ENCODE results near the gene RTN4RL1.

The RTN4RL1 gene, protein sequence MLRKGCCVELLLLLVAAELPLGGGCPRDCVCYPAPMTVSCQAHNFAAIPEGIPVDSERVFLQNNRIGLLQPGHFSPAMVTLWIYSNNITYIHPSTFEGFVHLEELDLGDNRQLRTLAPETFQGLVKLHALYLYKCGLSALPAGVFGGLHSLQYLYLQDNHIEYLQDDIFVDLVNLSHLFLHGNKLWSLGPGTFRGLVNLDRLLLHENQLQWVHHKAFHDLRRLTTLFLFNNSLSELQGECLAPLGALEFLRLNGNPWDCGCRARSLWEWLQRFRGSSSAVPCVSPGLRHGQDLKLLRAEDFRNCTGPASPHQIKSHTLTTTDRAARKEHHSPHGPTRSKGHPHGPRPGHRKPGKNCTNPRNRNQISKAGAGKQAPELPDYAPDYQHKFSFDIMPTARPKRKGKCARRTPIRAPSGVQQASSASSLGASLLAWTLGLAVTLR

GRCh38 chr17:2025220-2025621 is at the start of gene RTN4RL1:
Gene RTN4RL1 (minus strand): TSS chr17:2025334. CDS start chr17:2024865, 469 bp downstream.
- DNase-seq: peak in 23 of 51 donors; percentile 9 to 71 (median 35)

DNA sequence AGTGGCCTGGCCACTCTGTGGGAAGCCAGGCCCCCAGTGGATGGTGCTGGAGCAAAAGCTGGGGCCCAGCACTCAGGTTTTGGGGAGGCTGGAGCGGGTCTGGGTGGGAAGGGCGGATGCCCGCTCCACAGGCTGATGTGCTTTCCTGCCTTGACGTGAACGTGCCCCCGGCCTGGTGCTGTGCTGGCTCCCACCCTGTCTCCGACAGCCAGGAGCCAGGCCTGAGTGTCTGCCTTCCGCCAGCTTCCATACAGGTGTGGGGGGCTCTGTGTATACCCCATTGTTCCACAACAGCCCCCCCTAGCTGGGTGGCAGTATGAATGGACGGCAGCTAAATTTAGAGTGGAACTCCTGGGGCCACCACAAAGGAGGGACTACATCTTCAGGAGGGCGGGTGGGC is 49.8 kb upstream of the RTN4RL1 start:
- DNase-seq: no peak

- DNase-seq: no peak
These were observed 46.5 kb upstream of the RTN4RL1 start for GRCh38 chr17:2071455-2072281.

- DNase-seq: no peak
These were observed 45.9 kb upstream of the RTN4RL1 start for GRCh38 chr17:2071024-2071385.

DNA sequence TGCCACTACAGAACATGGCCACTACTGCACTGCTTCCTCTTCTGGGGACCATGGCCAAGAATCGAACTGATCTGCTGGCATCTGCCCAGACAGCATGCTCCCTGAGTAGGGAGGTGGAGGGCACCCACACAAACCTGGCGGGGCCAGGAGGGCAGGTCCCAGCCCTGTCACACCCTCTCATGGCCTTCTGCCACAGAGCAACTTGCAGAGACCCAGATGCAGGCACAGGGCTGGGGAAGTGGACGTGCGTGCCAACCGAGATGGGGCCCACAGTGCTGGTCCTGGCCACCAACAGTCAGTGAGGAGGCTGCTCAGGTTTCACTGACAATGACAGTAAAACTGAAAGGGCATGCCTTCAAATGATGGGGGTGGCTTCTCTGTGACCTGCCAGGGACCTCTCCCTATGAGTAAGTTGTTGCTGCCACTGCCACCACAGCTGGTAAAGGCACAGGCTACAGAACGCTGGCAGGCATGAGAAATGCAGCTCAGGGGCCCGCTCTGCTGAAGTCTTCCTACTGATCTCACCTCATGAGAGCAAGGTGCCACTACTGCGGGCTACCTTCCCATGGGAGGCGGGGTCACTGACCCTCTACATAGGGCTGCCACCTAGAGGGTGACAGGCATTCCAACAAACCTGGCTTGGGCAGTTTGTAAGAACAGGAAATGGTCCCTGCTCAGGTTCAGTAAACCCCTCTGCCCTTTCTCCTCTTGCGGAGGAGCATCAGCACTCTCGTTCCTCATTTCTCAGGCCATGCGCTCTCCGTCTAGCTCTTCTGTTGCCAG is 45.3 kb upstream of the RTN4RL1 start:
- no peak for DNase-seq

GRCh38 chr17:2068519-2069051 is 43.5 kb upstream of the RTN4RL1 start:
- DNase-seq: peak in 1 of 51 donors; percentile 33

DNA sequence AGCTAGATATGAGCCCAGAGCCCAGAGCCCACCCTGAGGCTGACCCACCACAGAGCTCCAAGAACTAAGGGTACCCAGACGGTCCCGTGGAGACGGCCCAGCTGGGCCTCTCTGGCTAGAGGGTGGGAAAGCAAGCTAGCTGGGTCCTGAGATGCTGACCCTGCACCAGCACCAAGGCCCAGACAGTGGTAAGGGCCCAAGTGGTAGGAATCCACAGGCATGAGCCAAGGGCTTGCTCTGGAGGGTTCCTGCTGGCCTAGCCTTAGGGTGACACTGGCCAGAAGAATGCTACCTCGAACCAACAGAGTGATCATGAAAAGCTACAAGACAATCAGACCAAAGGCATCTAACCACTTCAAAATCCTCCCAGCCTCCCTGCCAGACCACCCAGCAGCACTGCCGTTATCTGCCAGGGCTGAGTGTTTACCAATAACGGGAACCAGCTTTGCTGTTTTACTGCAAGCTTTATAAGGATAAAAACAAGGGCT is 42.9 kb upstream of the RTN4RL1 start:
- DNase-seq: peak in 1 of 51 donors; percentile 33

DNA sequence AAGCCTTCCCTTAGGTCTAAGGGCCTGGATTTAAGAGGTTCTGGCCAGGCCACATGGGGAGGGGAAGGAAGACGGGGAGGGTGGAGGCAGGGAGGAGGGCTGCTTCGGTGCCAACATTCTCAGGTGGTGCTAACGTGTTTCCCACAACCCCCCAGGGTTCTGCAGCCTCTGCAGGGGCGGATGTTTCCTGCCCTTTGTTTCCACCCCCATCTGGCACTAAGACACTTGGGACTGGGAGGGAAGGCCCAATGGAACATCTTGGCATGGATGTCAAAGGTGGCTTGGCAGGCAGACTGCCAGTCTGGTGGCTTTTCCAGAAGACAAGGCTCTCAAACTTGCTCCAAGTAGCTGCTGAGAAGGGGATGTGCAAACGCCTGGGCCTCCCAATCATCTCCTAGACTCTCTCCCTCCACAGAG is 42.5 kb upstream of the RTN4RL1 start:
- no peak for DNase-seq

- DNase-seq: no peak
These were observed 42.0 kb upstream of the RTN4RL1 start for GRCh38 chr17:2067048-2067561.

DNA sequence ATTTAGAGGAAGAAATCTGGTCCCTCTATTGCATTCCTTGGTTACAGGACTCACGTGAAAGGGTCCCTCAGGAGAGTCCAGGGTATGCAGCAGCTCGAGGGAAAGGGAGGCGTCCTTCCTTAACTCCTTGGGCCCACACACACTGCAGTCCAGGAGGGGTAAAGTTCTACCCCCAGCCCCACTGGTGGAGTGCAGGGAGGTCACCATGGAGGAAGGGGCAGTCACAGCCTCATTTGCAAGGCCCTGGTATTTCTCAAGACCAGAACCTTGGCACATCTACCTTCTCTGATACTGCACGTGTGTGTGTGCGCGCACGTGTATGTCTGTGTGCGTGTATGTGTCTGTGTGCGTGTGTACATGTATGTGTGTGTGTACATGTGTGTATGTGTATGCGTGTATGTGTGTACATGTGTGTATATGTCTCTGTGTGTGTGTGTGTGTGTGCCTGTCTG is 40.8 kb upstream of the RTN4RL1 start:
- DNase-seq: no peak

DNA sequence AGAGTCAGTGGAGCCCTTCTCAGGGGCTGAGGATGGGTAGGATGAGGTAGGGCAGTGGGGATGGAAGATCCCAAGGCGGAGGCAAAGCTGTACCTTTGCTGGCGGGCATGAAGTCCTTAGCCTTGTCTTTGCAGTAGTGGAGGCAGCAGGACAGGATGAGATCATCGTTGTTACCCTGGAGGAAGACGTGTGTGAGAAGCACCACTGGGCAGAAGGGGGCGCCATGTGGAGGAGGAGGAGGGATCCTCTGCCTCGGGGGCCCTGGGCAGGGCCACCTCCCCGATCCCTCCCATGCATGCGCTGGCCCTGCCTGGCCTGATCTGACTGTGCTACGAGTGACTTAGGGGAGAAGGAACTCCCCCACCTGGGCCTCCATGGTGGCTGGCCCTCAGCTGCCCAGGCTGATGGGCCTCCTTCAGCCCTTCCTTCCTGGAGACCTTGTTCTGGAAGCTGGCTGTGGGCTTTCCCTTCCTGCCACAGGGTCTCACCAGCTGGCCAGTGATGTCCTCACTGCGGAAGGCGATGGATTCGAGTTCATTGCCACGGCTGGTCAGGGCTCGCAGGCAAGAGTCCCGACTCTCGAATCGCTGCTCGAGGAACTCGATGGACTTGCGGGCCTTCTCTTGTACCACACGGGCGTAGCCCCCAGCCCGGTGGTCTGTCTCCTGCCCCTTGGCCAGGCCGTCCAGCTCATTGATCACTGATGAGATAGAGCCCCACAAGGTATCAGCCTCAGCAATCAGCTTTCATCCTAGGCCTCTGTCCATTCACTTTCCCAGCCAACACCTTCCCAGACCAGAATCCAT is 40.0 kb upstream of the RTN4RL1 start:
- DNase-seq: no peak

- DNase-seq: no peak
These were observed 39.4 kb upstream of the RTN4RL1 start for GRCh38 chr17:2064520-2064971.

DNA sequence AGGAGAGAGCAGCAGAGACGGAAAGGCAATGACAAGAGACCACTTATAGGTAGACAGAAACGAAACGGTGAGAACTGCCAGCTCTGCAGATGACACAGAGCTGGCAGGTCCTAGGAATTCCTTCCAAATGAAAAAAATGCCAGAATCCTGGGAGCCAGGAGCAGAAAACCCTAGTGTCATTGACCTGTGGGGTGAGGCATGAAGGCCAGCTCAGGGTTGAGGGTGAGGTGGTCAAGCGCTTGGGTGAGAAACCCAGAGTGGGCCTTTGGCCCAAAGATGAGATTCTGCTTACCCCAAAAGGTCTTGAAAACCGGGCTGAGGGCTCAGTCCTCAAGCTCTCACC is 39.0 kb upstream of the RTN4RL1 start:
- no peak for DNase-seq

DNA sequence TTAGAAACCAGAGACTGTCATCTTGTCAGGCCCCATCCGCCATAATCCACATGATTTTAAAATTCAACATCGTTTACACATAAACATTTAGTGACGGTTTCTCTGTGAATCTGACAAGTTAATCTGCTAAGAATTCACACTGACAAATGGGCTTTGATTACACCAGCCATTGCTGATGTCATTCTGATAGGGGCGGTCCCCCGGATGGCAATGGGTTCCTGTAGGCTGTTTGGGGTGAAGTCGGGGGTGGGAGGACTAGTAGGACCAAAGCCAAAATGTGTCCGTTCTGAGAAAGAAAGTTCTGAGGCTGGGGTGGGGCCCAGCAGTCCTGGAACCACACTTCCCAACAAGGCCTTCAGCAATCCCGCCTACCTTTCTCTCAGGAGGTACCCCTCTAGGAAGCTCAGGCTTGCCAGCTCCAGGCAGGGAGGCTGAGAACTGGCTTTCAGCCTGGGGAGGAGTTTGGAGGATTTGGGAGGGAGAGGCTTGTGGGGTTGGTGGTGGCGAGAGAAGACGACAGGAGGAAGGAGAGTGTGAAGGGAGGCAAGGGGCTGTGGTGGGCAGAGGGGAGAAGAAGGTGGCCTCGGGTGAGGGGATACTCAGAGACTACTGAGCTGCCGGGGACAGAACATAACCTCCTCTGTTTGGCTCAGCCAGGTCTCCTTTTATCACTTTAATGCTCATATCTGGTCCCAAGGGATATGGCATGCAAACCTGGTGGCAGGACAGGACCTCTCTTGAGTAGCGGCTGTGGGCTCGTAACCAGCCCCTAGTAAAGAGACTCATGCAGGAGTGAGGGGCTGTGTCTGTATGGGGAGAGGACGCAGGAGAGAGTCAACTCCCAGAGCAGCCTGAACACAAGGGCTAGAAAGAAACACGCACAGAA is 38.4 kb upstream of the RTN4RL1 start:
- no peak for DNase-seq

- no peak for DNase-seq
These were observed 37.5 kb upstream of the RTN4RL1 start for GRCh38 chr17:2062571-2063183.

GRCh38 chr17:2061441-2061958 is 36.4 kb upstream of the RTN4RL1 start:
- DNase-seq: no peak

GRCh38 chr17:2060681-2061440 is 35.7 kb upstream of the RTN4RL1 start:
- no peak for DNase-seq

GRCh38 chr17:2060385-2060658 is 35.2 kb upstream of the RTN4RL1 start:
- no peak for DNase-seq
